Glutamatergic neuron (in vitro differentiated cells): ENCODE data around the gene MPHOSPH6. TPM values are rescaled to one million over a fixed set of nuclear protein-coding genes. Genes with fewer than 3 reads are reported as not detected.

Experiments
- DNase-seq: peaks from one replicate; pipeline ENCODE4 v3.0.0; 2022
- H3K27ac Mint-ChIP-seq: one replicate; pipeline ENCODE4 v1.8.0; 2020; ENCODE audit warnings: mild to moderate bottlenecking, mixed read lengths, inconsistent platforms; ENCODE audit not compliant: unreplicated experiment
- H3K27me3 Mint-ChIP-seq: one replicate; pipeline ENCODE4 v1.8.0; 2020; ENCODE audit warnings: mild to moderate bottlenecking, moderate library complexity, mixed read lengths, inconsistent platforms; ENCODE audit not compliant: unreplicated experiment
- H3K36me3 Mint-ChIP-seq: one replicate; pipeline ENCODE4 v1.8.0; 2020; ENCODE audit warnings: mild to moderate bottlenecking, mixed read lengths, inconsistent platforms; ENCODE audit not compliant: unreplicated experiment
- H3K4me1 Mint-ChIP-seq: one replicate; pipeline ENCODE4 v1.8.0; 2020; ENCODE audit warnings: mild to moderate bottlenecking, low read depth, mixed read lengths, inconsistent platforms; ENCODE audit not compliant: unreplicated experiment
- H3K4me3 Mint-ChIP-seq: one replicate; pipeline ENCODE4 v1.8.0; 2020; ENCODE audit warnings: mild to moderate bottlenecking, mixed read lengths, inconsistent platforms; ENCODE audit not compliant: unreplicated experiment
- H3K9me3 Mint-ChIP-seq: one replicate; pipeline ENCODE4 v1.8.0; 2020; ENCODE audit warnings: mild to moderate bottlenecking, moderate library complexity, mixed read lengths, inconsistent platforms; ENCODE audit not compliant: unreplicated experiment
- CTCF ChIP-seq: fragments of 200-600 bp; sonication (generic); IDR thresholded peaks from one replicate; pipeline ENCODE4 v1.5.0; 2021; ENCODE audit not compliant: partially characterized antibody, unreplicated experiment
- total RNA-seq: library from RNA; stranded (reverse); fragmentation: NEBNext Ultra II Directional; extraction: Animal tissue kit (Norgen Biotek cat#: 25700); gene quantifications from one replicate; pipeline ENCODE4 v1.2.1, GENCODE V29; 2021; ENCODE audit not compliant: unreplicated experiment

The MPHOSPH6 gene
- total RNA-seq, 1 donor from 2014 or later = 37.2 TPM

- H3K4me1 Mint-ChIP-seq = peaks cover 7% of the 10 kb centered on the region
- H3K27ac Mint-ChIP-seq = no peak overlapping the region
- peaks cover 7% of the 10 kb centered on the region for H3K36me3 Mint-ChIP-seq
- no peak for TF ChIP-seq CTCF
- no peak for DNase-seq
- no peaks in the 10 kb centered on the region for H3K9me3 Mint-ChIP-seq
- H3K27me3 Mint-ChIP-seq = peaks cover 2% of the 10 kb centered on the region
- H3K4me3 Mint-ChIP-seq = no peak overlapping the region
These were observed 35.2 kb downstream of the MPHOSPH6 start for GRCh38 chr16:82134846-82135245.

- Mint-ChIP-seq H3K4me3 (no peak overlapping the region), H3K4me1 (peaks cover 3% of the 10 kb centered on the region), H3K36me3 (peaks cover 5% of the 10 kb centered on the region), H3K27ac (no peak overlapping the region), H3K27me3 (no peaks in the 10 kb centered on the region), H3K9me3 (no peaks in the 10 kb centered on the region)
- no peak for TF ChIP-seq CTCF
- no peak for DNase-seq
These were observed 36.2 kb downstream of the MPHOSPH6 start for GRCh38 chr16:82133798-82134197.

GRCh38 chr16:82129881-82130280 is 40.1 kb downstream of the MPHOSPH6 start:
- no peak for DNase-seq
- peaks cover 2% of the 10 kb centered on the region for H3K4me1 Mint-ChIP-seq
- H3K27ac Mint-ChIP-seq = no peak overlapping the region
- no peak for TF ChIP-seq CTCF
- no peak overlapping the region for H3K4me3 Mint-ChIP-seq
- peaks cover 5% of the 10 kb centered on the region for H3K36me3 Mint-ChIP-seq
- H3K27me3 Mint-ChIP-seq = peaks cover 1% of the 10 kb centered on the region
- no peaks in the 10 kb centered on the region for H3K9me3 Mint-ChIP-seq

GRCh38 chr16:82124651-82125050 is 45.4 kb downstream of the MPHOSPH6 start:
- H3K4me3 Mint-ChIP-seq = no peak overlapping the region
- peaks cover 1% of the 10 kb centered on the region for H3K27me3 Mint-ChIP-seq
- no peak for TF ChIP-seq CTCF
- DNase-seq = no peak
- no peak overlapping the region for H3K27ac Mint-ChIP-seq
- H3K9me3 Mint-ChIP-seq = no peaks in the 10 kb centered on the region
- H3K4me1 Mint-ChIP-seq = no peaks in the 10 kb centered on the region
- peaks cover 5% of the 10 kb centered on the region for H3K36me3 Mint-ChIP-seq

GRCh38 chr16:82119405-82119804 is 50.6 kb downstream of the MPHOSPH6 start:
- no peak for TF ChIP-seq CTCF
- Mint-ChIP-seq H3K9me3 (no peaks in the 10 kb centered on the region), H3K4me1 (no peaks in the 10 kb centered on the region), H3K27me3 (no peaks in the 10 kb centered on the region), H3K36me3 (no peaks in the 10 kb centered on the region), H3K27ac (no peak overlapping the region), H3K4me3 (no peak overlapping the region)
- DNase-seq = no peak
